GM18507 (cell line): ENCODE data around the gene MAP4K3.
"Not testable (repeated sequence)": the region's sequence is repeated elsewhere in the genome, so short reads cannot be mapped to it uniquely, and the experiment has no call there.

Source experiments
- DNase-seq: peaks from one replicate; pipeline ENCODE4 v3.0.0; 2011; ENCODE audit warnings: low read depth; ENCODE audit not compliant: insufficient read length; ENCODE audit errors: extremely low spot score
- FAIRE-seq: peaks from 2 replicates; lab custom pipeline; 2011; peaks lifted over from hg19 to GRCh38; lab: Jason Lieb, UNC

The MAP4K3 gene

DNA sequence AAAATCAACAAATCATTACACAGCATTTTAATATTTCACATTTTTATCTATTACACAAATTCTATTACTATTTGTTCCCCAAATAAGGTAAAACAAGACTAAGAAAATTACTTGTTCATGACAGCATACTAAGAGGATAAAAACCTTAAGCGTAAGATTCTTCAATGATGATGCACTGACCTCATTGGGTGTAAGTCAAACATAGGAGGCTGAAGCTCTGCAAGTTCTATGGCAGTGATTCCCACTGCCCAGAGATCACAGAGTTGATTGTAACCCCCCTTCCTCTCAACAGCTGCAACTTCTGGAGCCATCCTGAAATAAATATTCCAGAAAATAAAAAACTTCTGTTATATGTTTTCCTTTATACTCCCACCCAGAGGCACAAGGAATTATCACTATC is 111.1 kb downstream of the MAP4K3 start:
- DNase-seq (no peak), FAIRE-seq (no peak)

DNA sequence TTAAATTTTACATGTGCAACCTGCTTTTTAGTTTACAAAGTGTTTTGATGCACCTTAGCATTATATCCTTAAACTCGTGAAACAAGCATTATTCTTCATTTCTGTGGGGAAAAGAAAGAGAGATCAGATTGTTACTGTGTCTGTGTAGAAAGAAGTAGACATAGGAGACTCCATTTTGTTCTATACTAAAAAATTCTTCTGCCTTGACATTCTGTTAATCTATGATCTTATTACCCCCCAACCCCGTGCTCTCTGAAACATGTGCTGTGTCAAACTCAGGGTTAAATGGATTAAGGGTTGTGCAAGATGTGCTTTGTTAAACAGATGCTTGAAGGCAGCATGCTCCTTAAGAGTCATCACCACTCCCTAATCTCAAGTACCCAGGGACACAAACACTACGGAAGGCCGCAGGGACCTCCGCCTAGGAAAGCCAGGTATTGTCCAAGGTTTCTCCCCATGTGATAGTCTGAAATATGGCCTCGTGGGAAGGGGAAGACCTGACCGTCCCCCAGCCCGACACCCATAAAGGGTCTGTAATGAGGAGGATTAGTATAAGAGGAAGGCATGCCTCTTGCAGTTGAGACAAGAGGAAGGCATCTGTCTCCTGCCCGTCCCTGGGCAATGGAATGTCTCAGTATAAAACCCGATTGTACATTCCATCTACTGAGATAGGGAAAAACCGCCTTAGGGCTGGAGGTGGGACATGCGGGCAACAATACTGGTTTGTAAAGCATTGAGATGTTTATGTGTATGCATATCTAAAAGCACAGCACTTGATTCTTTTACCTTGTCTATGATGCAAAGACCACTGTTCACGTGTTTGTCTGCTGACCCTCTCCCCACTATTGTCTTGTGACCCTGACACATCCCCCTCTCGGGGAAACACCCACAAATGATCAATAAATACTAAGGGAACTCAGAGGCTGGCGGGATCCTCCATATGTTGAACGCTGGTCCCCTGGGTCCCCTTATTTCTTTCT is 115.7 kb downstream of the MAP4K3 start:
- DNase-seq, FAIRE-seq: not testable (repeated sequence)

DNA sequence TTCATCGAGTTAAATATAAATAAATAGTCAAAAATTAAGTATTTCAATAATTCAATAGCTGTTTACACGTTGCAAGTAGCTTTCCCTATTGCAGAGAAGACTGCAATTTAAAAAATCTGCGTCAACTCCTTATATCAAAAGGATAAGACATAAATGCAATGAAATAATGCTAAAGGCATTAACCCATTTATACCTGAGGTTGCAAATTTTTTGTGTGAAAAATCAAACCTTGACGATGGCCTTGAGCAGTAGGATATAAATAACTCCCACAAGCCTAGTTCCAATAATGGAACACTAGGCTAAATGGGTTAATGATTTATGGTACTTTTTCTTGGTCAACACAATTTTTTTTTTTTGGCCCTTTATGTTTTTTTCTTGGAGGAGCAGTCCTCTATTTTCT is 116.9 kb downstream of the MAP4K3 start:
- DNase-seq (no peak), FAIRE-seq (no peak)

DNA sequence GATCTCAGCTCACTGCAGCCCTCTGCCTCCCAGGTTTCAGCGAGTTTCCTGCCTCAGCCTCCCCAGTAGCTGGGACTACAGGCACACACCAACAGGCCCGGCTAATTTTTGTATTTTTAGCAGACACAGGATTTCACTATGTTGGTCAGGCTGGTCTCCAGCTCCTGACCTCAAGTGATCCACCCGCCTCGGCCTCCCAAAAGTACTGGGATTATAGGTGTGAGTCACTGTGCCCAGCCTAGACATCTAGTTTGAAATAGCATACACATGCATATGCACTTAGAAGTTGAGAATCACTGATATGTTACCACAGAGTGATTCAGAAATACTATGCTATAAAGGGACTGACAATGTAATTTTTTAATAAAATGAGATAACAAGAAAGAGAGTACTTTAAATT is 123.5 kb downstream of the MAP4K3 start:
- FAIRE-seq = no peak
- DNase-seq = no peak

DNA sequence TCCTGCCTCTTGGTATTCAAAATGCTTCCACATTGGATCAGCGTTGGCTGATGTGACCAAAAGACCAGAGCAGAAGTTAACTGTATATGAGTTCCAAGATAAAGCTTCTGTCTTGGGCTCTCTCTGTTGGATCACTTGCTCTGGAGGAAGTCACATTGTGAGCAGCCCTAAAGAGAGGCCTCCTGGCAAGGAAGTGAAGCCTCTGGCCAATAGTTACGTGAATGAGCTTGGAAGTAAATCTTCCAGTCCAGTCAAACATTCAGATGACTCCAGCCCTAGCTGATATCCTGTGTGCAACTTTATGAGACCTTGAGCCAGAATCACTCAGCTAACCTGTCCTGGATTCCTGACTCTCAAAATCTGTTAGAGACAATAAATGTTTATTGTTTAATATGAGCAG is 125.6 kb downstream of the MAP4K3 start:
- DNase-seq = no peak
- FAIRE-seq = no peak

DNA sequence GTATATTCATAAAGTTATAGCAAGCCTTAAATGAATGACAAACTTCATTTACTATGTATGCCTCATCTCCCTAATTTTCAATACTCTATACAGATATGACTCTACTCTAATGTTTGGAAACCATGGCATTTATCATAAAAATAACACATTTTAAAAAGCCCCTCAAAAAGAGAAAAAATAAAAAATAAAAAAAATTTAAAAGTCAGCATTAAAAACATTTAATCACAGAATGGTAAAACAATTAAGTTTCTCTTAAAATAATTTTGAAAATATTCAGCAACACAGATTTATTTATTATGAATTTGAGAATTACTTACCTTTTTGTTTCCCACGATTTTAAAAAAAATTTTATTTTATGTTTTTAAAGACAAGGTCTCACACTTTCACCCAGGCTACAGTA is 128.3 kb downstream of the MAP4K3 start:
- no peak for FAIRE-seq
- DNase-seq = no peak

DNA sequence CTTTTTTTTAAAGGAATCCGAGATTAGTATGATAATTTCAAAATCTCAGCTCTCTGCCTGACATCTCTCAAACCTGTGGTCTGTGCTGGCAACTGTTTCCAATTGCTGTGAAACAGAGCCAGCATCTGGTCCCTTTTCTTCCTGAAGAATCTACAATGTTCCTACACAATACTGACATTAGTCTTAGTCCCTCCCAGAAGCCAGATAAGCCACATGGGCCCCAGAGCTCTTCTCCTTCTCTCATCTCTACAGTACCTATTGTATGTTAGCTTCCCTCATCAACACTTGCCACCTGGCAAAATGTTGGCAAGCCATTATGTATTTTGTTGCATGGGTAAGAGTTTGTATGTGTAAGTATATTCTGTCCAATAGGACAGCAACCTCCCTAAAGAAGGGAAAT is 130.5 kb downstream of the MAP4K3 start:
- FAIRE-seq (no peak), DNase-seq (no peak)

DNA sequence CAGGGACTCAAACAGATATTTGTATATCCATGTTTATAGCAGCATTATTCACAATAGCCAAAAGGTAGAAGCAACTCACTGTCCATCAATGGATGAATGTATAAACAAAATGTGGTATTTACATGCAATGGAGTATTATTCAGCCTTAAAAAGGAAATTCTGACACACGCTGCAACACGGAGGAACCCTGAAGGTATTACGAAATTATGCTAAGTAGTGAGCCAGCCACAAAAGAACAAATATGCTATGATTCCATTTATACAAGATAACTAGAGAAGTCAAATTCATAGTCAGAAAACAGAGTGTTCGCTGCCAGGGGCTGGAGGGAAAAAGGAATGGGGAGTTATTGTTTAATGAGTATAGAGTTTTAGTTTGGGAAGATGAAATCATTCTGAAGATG is 132.4 kb downstream of the MAP4K3 start:
- DNase-seq = no peak
- no peak for FAIRE-seq

DNA sequence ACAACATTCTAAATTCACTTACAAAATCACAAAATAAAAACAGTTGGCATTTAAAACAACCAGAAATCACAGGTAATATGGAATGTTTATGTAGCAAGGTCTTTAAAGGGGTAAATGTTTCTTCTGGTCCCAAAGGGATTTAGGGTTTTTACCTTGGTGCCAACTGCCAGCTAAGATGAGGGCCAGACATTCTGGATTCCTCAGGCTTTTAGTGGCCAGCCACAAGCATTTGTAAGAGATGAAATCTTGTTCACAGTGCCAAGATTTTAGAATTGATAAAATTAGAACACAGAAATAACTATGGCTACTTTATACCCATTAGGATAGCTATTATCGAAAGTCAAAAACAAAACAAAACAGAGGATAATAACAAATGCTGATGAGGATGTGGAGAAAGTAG is 132.9 kb downstream of the MAP4K3 start:
- DNase-seq = no peak

DNA sequence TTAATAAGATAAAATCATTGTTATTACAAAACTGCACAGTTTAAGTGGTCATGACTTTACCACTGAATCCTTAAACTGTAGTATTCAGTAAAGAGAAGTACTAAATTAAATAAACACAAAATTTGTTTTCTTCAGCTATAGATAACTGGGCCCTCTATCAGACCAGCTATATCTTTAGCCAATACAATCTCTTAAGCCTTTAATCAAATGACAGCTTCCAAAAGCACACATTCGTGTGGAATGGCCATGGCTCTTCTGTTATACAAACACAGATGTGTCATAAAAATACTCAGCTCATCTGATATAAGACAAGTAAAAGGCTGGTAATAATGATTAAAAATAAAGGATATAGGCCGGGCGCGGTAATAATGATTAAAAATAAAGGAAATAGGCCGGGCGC is 135.7 kb downstream of the MAP4K3 start:
- no peak for DNase-seq
- FAIRE-seq = no peak

More for the DNA sequence above, 132.9 kb downstream of the MAP4K3 start:
- no peak for FAIRE-seq

DNA sequence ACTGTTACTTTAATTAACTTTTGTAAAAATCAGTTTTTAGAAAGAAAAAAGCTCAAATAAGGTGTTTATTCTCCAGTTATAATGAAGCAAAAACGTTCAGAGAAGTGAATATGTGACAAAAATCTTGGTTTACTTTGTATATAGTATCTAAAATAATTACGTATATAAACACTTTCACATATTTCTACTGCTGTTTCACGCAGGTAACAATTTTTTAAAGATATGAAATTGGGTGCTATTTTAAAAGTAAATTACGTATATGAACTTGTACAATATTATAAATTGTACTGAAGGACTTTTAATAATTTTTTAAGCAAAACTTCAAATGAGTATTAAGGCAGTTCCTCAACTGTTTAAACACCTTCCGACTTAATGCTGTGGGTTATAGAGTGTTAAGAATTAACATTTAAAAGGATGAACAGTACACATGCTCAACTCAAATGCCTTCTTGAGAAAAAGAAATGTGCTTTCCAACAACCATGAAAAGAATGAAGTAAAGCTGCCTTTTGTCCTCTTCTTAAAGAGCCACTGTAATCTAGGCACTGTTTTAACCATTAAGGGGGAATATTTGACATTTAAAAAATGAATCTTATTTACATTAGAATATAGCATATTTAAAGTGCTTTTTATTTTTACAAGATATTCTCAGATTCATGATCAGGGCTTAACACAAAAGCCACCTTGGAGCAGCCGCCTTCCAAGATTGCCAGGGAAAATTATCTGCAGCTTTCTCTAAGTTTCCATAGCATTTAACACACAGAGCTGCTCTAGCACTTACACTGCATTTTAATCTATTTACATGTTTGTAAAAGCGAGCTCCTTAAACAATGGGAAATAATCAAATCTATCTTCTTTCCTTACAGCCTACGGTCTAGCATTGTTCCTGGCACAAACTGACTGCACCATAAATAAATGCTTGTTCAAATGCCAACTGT is 136.8 kb downstream of the MAP4K3 start:
- DNase-seq (no peak), FAIRE-seq (no peak)

DNA sequence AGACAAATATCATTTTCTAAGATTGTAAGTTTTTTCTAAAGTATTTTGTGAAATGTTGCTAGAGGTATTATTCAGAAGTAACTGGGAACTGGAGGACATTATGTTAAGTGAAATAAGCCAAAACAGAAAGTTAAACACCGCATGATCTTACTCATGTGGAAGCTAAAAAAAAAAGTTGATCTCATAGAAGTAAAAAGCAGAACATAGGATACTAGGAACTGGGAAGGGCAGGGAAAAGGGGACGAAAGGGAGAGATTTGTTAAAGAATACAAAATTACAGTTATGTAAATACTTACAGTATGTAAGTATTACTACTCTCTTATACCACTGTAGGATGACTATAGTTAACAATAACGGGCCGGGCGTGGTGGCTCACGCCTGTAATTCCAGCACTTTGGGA is 146.7 kb downstream of the MAP4K3 start:
- FAIRE-seq = peak; percentile 38

DNA sequence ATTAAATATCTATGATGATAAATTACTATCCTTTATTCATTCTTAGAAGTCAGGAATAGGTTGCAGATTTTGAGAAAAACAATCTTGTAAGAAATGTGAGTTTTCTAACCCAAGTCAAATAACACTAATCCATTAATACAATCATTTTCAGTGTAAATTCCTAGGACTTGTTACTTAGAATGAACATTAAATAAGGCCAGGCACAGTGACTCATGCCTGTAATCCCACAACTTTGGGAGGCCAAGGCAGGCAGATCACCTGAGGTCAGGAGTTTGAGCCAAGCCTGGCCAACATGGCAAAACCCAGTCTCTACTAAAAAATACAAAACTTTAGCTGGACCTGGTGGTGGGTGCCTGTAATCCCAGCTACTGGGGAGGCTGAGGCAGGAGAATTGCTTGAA is 147.5 kb downstream of the MAP4K3 start:
- DNase-seq (no peak), FAIRE-seq (no peak)

More for the DNA sequence above, 146.7 kb downstream of the MAP4K3 start:
- no peak for DNase-seq

DNA sequence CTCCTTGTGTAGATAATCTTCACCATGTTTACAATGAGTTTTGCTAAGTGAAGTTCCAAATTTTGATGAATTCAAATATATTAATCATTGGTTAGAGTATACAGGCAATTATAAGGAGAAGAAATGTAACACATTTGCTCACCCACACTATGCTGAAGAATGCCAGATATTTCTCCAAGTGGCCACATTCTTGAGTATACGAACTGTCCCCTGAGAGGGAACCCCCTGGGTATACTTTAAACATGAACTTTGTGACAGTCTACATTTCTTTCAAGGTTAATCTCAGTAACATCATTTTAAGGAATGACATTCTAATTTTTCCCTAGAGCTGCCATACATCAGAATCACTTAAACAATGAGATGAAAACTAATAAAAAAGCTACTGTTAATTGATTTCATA is 153.5 kb downstream of the MAP4K3 start:
- FAIRE-seq = no peak

DNA sequence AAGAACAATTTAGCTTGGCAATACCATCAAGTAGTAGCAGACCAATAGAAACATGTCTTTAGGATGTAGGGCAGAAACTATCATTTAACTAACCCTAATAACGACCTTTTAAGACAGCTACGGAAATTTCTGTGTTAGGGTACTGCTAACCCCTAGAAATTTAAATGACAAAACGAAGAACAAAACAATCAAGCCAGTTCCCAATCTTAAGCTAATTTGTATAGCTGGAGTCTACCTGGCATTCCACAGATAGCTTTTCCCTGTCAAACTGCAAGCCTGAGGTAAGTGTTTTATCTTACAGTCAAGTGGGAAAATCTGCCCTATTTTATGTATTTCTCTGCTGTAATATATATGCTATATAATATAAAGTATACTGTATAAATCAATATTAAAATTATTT is 155.7 kb downstream of the MAP4K3 start:
- DNase-seq = no peak
- FAIRE-seq = no peak

More for the DNA sequence above, 153.5 kb downstream of the MAP4K3 start:
- DNase-seq = no peak

DNA sequence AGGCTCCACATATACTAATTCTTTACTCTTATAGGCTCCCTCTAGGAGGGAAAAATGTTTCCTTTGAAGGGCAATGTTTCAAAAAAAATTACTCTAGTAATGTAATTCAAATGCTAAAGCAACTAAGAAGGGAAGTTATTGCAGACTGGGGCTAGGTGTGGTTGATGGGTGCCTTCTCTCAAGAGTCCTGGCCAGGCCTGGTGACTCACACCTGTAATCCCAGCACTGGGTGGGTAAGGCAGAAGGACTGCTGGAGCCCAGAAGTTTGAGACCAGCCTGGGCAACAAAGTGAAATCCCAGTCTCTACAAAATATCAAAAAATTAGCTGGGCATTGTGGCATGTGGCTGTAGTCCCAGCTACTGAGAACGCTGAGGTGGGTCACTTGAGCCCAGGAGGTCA is 162.1 kb downstream of the MAP4K3 start:
- DNase-seq (no peak), FAIRE-seq (no peak)

DNA sequence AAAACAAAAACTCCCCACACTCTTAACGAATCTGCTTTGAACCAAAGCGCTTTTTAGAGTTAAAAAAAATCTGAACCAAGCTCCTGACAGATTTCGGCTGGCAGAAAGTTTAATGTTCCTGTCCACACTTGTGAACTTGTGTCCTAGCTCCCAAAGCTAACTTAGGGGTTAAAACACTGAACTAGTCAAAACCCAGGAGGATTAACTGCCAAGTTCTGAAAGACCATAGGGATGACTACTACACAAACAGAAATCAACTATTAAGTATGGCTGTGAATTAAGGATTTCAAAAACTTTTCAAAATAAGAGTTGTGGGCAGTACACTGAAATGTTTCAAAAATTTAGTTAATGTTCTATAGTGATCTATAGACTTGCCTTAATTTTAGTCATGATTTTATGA is 167.1 kb downstream of the MAP4K3 start:
- no peak for DNase-seq
- no peak for FAIRE-seq

DNA sequence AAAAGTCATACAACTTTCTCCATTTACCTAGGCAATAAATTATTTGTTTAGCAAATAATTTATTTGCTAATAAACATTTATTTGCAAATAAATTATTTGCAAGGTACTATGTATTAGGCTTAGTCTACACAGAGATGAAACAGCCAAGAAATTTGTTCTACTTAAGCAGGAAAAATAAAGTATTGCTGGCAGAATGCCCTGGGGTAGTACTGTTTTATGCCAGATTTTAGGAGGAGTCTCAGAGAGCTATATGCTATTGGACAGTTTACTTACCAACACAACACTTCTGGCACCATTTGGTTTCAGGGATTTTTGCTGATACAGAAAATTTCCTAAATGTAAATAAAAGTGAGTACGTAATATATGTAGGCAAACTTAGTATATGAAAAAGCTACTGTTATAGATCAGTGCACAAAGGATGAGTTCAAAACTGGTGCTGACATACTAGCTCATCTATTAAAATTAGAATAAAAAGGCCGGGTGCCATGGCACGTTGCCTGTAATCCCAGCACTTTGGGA is 170.1 kb downstream of the MAP4K3 start:
- DNase-seq (no peak), FAIRE-seq (no peak)

DNA sequence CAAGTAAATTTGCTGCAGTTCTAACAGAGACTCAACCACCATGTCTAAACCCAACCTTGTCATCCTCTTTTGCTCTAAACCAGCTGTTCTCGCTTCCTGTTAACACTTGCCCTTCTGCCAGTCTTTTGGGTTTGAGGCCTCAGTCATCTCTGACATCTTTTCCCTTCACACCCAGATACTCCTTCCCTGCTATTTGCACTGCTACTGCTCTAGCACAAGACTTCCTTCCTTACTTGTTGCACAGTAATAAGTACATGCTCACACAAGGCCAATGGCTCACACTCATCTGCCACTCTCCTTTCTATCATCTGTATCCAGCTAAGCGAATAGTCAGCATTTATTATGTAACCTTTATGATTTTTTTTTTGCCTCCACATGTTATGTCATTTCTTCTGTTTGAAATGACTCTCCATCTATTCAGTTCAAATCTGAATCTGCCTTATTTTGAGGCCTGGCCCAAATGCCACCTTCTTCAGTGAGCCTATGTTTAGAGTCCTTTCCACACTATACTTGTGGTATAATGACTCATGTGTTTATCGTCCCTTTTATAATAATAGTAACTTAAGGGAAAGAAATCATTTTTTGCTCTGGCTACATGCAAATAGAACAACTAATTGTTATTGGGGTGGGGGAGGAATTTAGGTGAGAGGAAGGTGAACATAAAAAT is 170.8 kb downstream of the MAP4K3 start:
- FAIRE-seq (peak; percentile 93), DNase-seq (no peak)

DNA sequence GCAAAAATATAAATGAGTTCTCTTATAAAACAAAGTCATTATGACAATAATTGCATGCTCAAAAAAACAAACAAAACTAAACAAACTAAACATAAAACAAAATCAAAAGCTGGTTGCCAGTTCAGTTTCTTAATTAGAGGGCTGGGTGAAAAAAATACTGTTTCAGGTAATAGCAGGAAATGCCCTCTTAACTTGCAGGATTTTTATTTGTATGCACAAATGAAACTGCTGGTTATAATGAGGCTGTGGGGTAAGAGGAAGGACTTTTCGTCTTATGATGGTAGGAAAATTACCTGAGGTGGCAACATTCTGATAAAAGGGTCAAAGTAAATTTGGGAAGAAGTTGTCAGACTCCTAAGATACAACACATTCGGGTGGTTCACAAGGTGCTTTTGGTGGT is 171.8 kb downstream of the MAP4K3 start:
- peak; percentile 53 for FAIRE-seq
- no peak for DNase-seq
